ENCODE data around the gene COMTD1. TPM values are rescaled to one million over a fixed set of nuclear protein-coding genes. Genes with fewer than 3 reads are reported as not detected.
"Not testable (repeated sequence)": the region's sequence is repeated elsewhere in the genome, so short reads cannot be mapped to it uniquely, and the experiment has no call there.

COMTD1 gene
- polyA plus RNA-seq, 4 donors, result 54.0 to 510 (median 228) TPM

GRCh38 chr10:75189266-75190096 is 46.3 kb downstream of the COMTD1 start:
- no peak overlapping the region for H3K27ac ChIP-seq (ENCODE audit: low read depth in 1 of 3, low read length in 2 of 3)
- no peak for DNase-seq
- 95 to 98% (median 96%) methylated on average over 12 of the region's 12 CpGs for WGBS, 3 donors
- peaks cover 0 to 6% (median 4%) of the 10 kb centered on the region in 3 donors for H3K4me1 ChIP-seq (ENCODE audit: control insufficient read depth in 3 of 3, insufficient read depth in 2 of 3, low read depth in 1 of 3, low read length in 2 of 3)
- H3K9me3 ChIP-seq (ENCODE audit: control insufficient read depth in 2 of 2, insufficient read depth in 1 of 2, low read depth in 1 of 2, low read length in 1 of 2), result no peaks in the 10 kb centered on the region
- H3K36me3 ChIP-seq (ENCODE audit: control insufficient read depth in 3 of 3, insufficient read depth in 2 of 3, low read depth in 1 of 3, low read length in 3 of 3), result peaks cover 0 to 5% (median 0%) of the 10 kb centered on the region in 3 donors
- H3K27me3 ChIP-seq (ENCODE audit: control insufficient read depth in 3 of 3, insufficient read depth in 3 of 3, low read length in 3 of 3), result no peaks in the 10 kb centered on the region
- FAIRE-seq, result no peak
- H3K4me3 ChIP-seq (ENCODE audit: low read depth in 1 of 3, low read length in 3 of 3), result no peak overlapping the region

GRCh38 chr10:75188522-75188921 is 47.2 kb downstream of the COMTD1 start:
- not testable (repeated sequence) for FAIRE-seq; H3K4me1 ChIP-seq (ENCODE audit: control insufficient read depth in 3 of 3, insufficient read depth in 2 of 3, low read depth in 1 of 3, low read length in 2 of 3); H3K27me3 ChIP-seq (ENCODE audit: control insufficient read depth in 3 of 3, insufficient read depth in 3 of 3, low read length in 3 of 3); DNase-seq; H3K27ac ChIP-seq (ENCODE audit: low read depth in 1 of 3, low read length in 2 of 3); H3K36me3 ChIP-seq (ENCODE audit: control insufficient read depth in 3 of 3, insufficient read depth in 2 of 3, low read depth in 1 of 3, low read length in 3 of 3); H3K4me3 ChIP-seq (ENCODE audit: low read depth in 1 of 3, low read length in 3 of 3); H3K9me3 ChIP-seq (ENCODE audit: control insufficient read depth in 2 of 2, insufficient read depth in 1 of 2, low read depth in 1 of 2, low read length in 1 of 2)
- WGBS, 3 donors, result 92 to 96% (median 93%) methylated on average over 9 of the region's 9 CpGs

- Histone ChIP-seq H3K27ac (ENCODE audit: low read depth in 1 of 3, low read length in 2 of 3) (peak overlapping the region in 1 of 3 donors; percentile 32), H3K27me3 (ENCODE audit: control insufficient read depth in 3 of 3, insufficient read depth in 3 of 3, low read length in 3 of 3) (no peaks in the 10 kb centered on the region), H3K9me3 (ENCODE audit: control insufficient read depth in 2 of 2, insufficient read depth in 1 of 2, low read depth in 1 of 2, low read length in 1 of 2) (no peaks in the 10 kb centered on the region), H3K4me3 (ENCODE audit: low read depth in 1 of 3, low read length in 3 of 3) (no peak overlapping the region), H3K36me3 (ENCODE audit: control insufficient read depth in 3 of 3, insufficient read depth in 2 of 3, low read depth in 1 of 3, low read length in 3 of 3) (peaks cover 0 to 2% (median 0%) of the 10 kb centered on the region in 3 donors), H3K4me1 (ENCODE audit: control insufficient read depth in 3 of 3, insufficient read depth in 2 of 3, low read depth in 1 of 3, low read length in 2 of 3) (peaks cover 0 to 2% (median 0%) of the 10 kb centered on the region in 3 donors)
- no peak for FAIRE-seq
- WGBS, 3 donors, result 58 to 73% (median 63%) methylated on average over 3 of the region's 3 CpGs
- DNase-seq, result peak; percentile 75 to 77
Measured at GRCh38 chr10:75187961-75188426, 47.8 kb downstream of the COMTD1 start.

GRCh38 chr10:75186310-75186709 is 49.4 kb downstream of the COMTD1 start:
- Histone ChIP-seq H3K27me3 (ENCODE audit: control insufficient read depth in 3 of 3, insufficient read depth in 3 of 3, low read length in 3 of 3) (no peaks in the 10 kb centered on the region), H3K27ac (ENCODE audit: low read depth in 1 of 3, low read length in 2 of 3) (peak overlapping the region in 1 of 3 donors; percentile 16), H3K9me3 (ENCODE audit: control insufficient read depth in 2 of 2, insufficient read depth in 1 of 2, low read depth in 1 of 2, low read length in 1 of 2) (no peaks in the 10 kb centered on the region), H3K4me1 (ENCODE audit: control insufficient read depth in 3 of 3, insufficient read depth in 2 of 3, low read depth in 1 of 3, low read length in 2 of 3) (no peaks in the 10 kb centered on the region), H3K36me3 (ENCODE audit: control insufficient read depth in 3 of 3, insufficient read depth in 2 of 3, low read depth in 1 of 3, low read length in 3 of 3) (no peaks in the 10 kb centered on the region), H3K4me3 (ENCODE audit: low read depth in 1 of 3, low read length in 3 of 3) (no peak overlapping the region)
- WGBS, 3 donors, result 22 to 49% (median 37%) methylated on average over 4 of the region's 4 CpGs
- no peak for FAIRE-seq
- no peak for DNase-seq

Other genes with a start within 250 kb of the COMTD1 start
- gene SAMD8, start 124.3 kb downstream of the COMTD1 start, polyA plus RNA-seq, result 10 to 100 TPM in 1 of 4 donors, 1 to 10 TPM in 3; 4.3 to 11.3 (median 5.7) TPM
- 100 to 1,000 TPM; 169 to 313 (median 236) TPM for gene VDAC2, start 25.2 kb downstream of the COMTD1 start, polyA plus RNA-seq
- gene ZNF503, start 165.8 kb upstream of the COMTD1 start, polyA plus RNA-seq, result 10 to 100 TPM in 2 of 4 donors, 1 to 10 TPM in 2; 2.0 to 17.2 (median 8.9) TPM
- gene LRMDA, start 195.7 kb upstream of the COMTD1 start, polyA plus RNA-seq, result 10 to 100 TPM in 1 of 4 donors, 1 to 10 TPM in 2, not detected in 1; 5.6 to 16.2 (median 6.0) TPM

Data from small intestine (tissue), 7 donors.